Stimulated activated CD4-positive, alpha-beta T cell treated with anti-CD3 and anti-CD28 coated beads, Interleukin-2, amount 100 ng/mL, for 48 hours (primary cell): ENCODE measurements around the gene SCD5.

Experiments
- DNase-seq, 2 donors: peaks; one replicate each; pipeline ENCODE4 v3.0.0-alpha.2; 2020

The SCD5 gene

DNA sequence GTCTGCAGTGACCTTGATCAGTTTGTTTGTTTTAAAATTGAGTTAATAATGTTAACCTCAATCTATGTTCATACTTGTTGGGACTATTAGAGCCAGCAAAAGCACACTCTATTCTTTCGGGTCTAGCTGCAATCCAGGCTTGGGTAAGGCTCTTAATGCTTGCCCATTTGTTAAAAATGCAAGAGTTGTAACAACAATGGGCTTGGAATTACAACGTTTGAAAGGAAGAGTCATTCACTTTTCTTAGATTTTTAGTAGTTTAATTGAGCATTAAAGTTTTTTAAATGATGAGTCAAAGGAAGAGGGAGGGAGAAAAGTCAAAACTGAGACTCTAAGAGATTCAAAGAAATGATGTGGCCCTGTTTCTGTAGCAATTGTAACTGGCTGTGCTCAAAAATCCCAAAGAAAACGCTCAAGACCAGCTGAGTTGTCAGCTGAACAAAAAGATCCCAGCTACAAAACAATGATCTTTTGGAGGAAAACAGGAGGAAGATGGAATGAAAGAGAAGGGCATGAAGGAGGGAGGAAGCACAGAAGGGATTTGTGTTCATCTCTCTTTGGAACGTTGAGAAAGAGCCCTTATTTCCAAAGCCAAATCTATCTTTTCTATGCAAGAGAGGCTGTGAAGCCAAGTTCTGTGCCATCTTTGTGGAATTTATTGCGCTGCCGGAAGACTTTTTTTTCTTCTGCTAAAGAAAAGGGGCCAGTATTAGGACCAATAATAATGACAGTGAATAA, 5.5 kb downstream of the SCD5 start:
- no peak for DNase-seq

DNA sequence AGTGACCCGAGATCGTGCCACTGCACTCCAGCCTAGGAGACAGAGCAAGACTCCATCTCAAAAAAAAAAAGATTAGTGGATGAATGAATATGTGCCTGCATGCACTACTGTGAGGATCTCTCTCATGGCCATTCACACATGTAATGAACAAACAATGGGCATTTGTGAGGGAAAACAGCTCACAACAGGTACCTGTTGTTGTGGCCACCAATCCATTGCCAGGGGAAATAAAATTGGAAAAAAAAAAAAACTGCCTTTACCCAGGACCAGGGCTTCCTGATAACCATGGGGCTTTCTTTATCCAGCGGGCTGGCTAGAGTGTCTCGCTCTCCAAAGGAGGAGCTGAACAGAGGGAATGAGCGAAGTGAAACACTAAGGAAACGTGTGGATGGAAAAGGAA, 7.4 kb downstream of the SCD5 start:
- no peak for DNase-seq

DNA sequence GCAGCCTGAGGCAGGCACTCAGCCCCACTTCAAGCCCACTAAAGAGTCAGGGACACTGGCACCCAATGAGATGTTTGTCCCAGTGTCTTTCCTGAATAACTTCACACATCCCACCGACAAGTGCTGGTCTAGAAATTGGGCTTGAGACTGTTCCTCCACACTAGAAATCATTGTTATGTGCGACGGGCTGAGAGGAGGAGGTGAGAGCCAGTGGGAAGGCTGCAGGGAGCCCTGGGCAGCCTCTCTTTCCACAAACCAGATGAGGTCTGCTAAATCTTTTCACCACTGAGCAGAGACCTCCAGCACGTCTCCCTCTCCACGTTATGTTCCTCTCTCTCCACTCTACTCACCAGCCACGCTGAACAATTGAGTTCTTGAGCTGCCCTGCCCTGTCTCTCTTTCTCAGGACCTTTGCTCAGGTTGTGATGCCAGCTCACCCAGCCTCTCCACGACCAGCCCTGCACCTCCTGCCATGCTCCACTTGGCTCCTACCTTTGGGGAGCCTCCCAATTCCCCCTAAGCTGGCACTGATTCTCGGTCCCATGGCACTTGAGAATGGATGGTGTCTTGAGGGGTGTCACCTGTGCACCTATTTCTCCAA, 8.4 kb downstream of the SCD5 start:
- DNase-seq: no peak

DNA sequence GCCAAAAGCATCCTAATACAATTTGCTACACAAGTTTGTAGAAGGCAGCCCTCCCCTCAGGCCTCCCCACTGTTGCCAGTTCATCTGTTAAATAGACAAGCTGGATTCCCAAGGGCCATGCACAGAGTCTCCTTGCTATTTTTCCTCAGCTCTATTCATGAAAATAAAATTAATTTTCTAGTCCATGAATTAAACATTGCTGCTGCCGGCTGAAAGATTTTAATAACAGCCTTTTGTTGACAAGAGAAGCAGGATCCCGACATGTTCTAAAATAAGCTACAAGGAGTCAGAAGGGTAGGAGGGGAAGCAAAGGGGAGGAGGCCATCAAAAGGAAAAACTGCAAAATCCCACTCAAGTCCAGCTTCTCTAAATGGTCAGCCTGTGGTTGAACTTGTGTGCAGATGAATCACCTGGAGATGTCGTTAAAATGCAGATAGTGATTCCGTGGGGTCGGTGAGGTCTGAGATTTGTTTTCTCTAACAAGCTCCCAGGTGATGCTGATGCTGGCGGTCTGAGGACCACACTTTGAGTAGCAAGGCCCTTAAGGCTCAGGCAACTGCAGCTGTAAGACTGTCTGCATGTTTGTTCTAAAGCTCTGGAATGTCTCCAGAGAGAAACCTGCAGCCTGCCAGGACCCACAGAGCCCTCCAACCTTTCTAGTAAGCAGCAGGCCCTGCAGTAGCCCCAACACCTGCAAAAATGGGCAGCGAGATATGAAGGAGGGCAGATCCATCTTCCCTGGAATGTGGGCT, 9.4 kb downstream of the SCD5 start:
- no peak for DNase-seq

DNA sequence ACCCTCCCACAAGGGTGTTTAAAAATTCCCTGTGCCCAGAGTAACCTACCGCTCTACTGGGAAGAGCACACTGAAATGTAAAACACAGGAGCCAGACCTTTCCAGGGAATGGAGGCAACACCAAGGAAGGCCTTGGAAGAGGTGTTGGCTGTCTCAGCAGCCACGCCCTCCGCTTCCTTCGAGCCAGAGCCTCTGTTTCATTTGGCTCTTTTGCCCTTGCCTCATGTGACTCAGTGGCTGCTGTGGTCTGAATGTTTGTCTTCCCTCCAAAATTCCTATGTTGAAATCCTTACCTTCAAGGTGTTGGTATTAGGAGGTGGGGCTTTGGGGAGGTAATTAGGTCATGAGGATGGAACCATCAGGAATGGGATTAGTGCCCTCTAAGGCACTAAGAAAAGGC, 11.3 kb downstream of the SCD5 start:
- no peak for DNase-seq

DNA sequence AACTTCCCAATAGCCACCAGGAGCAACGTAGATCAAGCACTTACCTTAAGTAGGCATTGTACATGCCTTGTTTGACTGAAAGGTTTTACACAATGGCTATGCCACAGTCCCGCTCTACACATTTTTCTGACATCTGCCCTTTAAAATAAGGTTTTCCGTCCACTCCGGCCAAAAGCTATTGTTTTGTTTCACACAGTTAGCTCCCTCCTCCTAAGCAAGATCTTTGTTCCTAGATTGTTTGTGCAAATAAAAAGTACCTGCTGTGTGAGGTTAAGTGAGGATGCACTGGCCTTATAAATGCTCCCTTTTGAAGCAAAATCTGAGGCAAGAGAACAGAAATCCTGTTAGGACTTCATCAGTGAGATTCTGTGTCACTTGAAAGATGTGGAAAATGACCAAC, 11.8 kb downstream of the SCD5 start:
- no peak for DNase-seq

DNA sequence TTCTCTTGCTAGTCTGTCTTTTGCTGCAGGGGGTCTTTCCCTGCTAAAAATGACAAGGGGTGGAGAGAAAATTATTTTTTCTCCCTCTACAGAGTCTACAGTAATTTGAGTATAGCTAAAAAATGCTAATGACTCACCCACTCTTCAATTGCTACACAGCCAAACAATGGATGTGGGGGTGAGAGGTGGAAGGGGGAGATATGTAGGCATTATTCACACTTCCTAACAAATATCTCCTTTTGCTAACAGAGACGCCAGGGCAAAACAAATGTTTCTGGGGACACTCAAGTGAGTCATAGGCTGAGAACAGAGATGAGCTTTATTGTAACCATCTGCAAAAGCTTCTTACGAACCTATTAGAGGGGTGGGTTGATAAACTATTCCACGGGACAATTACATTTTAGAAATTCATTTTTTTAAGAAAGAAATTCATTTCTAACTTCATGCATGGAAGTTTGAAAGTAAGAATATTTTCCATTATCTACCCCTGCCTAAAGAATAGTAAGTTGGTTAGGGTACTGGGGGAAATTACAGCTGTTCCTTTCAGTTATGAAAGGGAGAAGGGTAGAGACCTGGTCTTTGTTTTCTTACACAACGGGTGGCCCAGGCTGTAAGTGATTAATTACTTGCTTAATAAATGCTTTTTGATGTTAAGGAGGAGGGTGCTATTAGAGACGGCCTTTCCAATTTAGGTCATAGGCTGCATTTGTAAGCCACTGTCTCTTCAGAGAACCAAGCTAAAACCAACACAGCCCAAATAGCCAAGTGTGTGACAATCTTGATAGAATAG, 12.8 kb downstream of the SCD5 start:
- no peak for DNase-seq

DNA sequence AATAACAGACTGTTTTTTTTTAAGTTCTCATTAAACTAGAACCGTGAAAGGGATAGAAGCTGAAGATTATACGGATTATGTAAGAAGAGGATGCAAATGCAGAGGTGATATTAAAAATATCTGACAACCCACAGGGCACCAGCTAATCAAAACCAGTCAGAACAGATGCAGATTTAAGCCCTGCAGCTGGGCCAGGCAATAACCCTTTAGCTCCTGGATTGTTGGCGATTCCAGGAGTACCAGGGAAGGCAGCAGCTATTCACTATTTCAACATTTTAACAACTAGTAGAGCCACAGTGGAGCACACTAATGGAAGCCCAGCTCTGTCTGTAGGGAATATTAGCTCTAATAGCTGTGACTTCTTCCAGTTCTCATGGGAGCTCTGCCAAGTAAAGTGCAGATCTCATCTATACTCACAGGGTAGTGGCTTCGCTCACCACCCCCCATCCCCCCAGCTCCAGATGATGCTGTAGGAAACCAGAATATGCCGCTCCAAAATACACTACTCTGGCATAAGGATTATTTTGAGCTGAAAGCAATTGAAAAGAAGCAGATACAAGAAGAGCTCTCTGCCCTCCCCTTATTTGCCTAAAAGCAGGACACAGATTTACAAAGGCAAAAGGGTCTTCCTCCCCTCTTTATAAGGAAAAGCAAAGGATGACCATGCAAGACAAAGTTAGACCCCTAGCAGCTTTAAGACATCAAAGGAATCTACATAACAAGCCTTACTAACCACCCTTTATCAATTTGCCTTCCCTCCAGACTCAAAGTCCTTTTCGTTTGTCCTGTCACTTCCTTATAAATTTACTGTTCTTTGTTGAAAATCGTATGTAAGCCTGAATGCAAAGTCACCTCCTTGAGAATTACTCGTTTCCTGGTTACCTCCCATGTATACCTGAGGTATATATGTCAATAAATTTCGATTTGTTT, 13.7 kb downstream of the SCD5 start:
- no peak for DNase-seq

DNA sequence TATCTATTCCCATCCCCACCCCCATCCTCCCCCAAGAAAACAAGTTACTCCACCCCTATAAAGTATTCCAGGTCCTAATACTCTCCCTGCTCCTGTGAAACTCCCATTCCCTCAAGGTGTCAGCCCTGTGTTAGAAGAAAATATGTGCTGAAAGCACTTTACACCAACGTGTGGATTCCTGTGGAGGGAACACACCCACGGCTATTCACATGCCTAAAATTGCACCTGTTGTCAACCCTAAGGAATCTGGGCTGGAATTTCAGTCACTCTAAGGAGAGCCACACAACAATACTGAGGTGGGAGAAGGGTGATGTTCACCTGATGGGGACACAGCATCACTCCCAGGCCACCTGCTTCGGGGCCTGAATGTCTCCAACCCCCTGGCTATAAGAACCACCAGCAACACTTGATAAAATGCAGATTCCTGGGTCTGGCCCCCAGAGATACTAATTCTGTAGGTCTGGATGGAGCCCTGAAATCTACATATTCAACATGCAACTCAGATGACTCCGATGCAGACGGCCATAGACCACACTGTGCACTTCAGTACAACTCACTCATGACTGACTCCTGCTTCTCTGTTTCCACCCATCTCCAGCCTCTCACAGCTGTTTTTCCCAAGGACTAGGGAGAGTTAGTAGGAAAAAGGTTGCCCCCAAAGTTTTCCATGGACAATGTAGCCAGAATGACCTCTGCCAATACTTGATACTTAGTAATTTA, 15.8 kb downstream of the SCD5 start:
- no peak for DNase-seq

DNA sequence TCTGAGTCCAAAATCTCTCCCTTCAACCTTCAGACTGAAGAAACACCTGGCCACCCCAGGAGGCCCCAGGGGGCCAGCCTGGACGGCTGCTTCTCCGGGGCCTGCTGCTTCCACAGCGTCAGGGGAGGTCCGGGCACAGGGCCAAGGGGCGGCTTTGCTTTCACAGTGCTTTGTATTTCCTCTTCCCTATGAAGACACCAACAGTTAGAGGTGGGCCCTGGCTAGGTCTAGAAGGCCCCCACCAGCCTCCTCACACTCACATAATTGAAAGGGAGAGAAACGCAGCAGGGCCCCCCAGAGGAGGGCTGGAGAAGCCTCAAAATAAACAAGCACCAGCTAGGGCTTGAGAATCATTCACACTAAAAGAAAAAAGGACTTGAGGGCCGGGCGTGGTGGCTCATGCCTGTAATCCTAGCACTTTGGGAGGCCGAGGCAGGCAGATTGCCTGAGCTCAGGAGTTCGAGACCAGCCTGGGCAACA, 17.8 kb downstream of the SCD5 start:
- DNase-seq: no peak

DNA sequence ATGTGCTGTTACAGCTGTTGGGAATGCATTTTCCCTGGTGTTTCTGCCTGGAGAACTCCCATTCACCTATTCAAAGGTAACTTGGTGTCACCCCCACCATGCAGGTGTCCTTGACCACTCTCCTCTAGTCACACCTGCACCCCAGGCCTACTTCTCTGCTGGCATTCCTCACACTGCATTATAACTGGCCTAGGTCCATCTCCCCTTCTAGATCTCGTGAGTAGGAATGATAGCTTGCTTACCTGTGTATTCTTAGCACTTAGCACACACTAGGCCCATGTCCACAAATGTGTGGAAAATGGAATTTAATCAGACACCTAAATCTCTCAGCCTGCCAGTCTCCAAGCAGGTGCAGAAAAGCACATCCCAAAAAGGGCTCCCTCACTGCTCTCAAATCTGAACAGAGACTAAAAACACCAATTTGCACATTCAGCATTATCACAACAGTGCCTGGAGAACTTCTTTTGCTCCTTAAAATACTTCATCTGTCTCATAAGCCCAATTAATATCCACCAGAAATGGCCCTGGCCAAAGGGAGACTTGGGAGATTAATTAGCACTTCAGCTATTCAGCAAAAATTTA, 18.3 kb downstream of the SCD5 start:
- no peak for DNase-seq

DNA sequence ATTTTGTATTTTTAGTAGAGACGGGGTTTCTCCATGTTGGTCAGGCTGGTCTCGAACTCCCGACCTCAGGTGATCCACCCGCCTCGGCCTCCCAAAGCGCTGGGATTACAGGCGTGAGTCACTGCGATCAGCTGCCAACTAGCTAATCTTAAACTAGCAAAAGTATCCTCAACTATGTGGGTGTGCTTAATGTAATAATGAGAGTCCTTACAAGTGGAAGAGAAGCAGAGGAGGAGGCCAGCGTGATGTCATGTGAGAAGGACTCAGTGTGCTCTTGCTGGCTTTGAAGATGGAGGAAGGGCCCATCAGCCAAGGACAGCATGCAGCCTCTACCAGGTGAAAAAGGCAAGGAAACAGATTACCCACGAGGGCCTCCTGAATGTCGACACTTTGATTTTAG, 19.6 kb downstream of the SCD5 start:
- DNase-seq: no peak

DNA sequence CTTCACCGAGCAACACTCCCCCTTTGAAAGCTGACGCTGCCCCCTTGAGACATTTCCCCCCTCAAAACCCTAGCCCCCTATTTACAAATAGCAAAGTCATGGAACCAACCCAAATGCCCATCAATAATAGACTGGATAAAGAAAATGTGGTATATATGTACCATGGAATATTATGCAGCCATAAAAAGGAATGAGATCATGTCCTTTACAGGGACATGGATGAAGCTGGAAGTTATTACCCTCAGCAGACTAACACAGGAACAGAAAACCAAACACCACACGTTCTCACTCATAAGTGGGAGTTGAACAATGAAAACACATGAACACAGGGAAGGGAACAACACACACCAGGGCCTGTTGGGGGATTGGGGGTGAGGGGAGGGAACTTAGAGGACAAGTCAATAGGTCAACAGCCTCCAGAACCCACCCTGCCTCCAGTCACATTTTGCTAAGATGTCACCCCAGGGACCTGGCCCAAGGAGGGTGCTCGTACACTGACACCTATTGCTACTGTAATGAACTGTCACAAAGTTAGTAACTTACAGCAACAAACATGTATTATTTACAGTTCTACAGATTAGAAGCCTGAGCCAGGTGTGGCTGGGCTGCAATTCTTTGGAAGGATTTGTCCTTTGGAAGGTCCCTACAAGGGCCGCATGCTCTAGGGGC, 20.6 kb downstream of the SCD5 start:
- DNase-seq: no peak

DNA sequence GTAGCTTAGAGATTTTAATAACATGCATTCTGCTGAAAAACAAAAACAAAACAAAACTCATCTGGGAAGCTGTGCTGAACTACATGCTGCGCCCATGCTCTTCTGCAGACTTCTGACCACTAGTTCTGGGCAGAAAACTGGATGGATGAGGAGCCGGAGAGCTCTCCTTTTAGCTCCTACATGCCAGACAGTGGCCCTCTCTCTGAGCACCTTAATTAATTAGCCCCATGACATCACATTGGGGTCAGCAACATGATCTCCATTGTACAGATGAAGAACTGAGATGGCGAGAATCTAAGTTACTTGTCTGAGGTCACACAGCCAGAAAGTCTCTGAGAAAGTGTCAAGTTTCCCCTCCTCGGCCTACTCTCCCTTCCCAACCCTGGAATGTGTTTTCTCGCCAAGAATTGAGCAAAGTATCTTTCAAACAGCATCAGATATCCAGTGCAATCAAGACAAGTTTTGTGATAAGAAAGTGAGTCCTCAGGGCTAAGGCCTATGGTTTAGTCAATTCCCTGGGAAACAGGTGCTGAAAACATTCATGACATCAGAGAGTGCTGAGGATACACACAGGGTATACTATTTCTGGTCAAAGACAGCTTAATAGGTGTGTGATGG, 21.6 kb downstream of the SCD5 start:
- DNase-seq: no peak

DNA sequence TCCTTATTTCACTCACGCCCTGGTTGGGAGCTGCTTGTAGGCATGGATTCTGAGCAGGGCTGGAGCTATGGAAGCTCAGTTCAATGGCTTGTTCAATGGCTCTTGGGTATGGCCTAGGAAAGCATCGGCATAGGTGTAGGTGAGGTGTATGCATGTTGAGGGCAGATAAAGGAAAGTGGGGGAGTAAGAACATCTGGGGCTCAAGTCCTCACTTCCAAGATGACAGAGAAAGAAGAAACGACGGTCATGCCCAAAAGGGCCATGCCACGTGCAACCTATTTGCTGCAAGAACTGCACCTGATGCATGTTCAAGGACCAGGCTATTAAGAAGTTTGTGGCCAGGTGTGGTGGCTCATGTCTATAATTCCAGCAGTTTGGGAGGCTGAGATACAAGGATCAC, 23.4 kb downstream of the SCD5 start:
- DNase-seq: no peak

DNA sequence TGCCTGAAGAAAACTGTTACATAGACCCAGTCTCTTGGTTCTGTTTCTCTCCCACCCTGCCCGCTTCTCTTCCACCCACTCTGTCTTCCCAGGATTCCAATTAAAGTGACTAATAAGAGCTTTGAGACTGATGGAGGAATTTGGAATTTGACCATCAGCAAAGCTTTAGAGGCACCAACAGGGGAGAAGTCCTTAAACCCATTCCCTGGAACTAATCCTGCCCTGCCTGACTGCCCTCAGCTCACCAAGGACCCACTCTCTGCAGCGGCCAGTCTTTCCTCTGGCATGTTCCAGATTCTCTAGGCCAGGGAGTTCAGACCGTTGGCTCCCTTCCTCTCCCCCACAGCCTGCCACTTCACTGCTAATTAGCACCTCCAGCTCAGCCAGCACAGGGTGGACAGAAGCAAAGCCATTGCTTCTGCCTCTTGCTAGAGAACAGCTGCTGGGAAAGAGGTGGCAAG, 23.9 kb downstream of the SCD5 start:
- DNase-seq: no peak

DNA sequence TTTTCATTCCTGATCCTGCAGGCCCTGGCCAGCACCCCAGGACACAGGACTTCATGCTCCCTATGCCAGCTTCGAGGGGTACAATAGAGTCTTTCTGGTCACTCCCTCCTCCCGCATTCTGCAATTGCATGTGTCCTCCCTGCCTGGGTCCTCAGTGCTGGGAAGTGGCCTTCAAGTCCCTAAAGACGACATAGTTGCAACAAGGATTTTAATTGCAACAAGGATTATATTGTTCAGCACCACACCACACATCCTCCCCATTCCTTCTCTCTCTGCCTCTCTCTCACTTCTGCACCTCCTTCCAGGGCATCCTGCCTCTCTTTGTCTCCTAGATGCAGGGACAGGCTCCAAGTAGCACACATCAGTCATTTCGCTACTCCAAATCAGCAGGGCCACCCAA, 25.5 kb downstream of the SCD5 start:
- no peak for DNase-seq

DNA sequence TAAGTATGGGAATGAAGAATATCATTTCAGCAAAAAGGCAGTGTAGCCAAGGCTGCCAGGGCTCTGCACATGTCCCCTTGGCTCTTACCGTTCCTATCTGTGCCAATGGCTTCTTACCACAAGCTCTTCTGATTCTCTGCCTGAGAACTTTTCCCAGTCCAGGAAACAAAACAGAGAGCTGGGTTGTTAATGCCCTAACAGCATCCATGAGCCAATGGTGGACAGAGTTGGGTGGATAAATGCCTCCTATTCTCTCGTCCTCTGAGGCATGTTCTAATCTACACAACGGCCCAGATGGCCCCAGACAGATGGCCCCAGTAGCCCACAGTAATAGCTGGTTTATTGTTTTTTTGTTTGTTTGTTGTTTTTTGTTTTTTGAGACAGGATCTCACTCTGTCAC, 28.0 kb downstream of the SCD5 start:
- no peak for DNase-seq

DNA sequence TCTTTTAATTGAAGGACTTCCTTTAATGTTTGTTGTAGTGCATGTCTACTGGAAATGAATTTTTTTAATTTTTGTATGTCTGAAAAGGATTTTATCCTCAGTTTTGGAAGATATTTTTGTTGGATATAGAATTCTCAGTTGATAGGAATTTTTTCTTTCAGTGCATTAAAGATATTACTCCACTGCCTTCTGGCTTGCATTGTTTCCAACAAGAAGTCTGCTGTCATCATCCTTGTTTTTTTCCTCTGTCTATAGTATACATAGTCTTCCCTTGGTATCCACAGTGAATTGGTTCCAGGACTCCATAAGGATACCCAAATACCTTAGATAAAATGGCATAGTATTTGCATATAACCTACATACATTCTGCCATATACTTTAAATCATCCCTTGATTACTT, 33.5 kb downstream of the SCD5 start:
- DNase-seq: no peak

DNA sequence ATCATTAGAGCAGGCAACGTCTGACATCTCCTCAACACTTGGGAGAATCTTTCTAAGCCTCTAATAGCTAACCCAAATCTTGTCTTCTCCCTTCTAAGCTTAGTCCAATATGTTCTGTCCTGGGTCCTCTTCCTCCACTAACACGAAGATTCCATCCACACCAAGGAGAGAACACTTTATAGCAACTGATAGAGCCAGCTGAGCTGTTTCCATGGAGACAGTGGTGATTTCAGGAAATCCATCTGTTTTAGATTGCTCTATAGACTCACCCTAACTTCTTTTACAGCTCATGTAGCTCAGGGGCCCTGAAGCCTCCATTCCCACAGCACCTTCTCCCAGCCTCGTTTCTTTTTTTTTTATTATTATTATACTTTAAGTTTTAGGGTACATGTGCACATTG, 37.4 kb downstream of the SCD5 start:
- no peak for DNase-seq
